Stimulated activated CD4-positive, alpha-beta T cell treated with anti-CD3 and anti-CD28 coated beads, Interleukin-12 subunit alpha, Interleukin-12 subunit beta, amount 100 ng/mL, for 4 hours (primary cell): Measurements from ENCODE around the gene PCP2.

ENCODE experiments used
- DNase-seq: peaks from one replicate; pipeline ENCODE4 v3.0.0-alpha.2; 2020

PCP2 gene

GRCh38 chr19:7618771-7619510 is 14.6 kb downstream of the PCP2 start:
- DNase-seq, result no peak

- DNase-seq, result no peak
Measured at GRCh38 chr19:7618348-7618747, 15.2 kb downstream of the PCP2 start.

GRCh38 chr19:7617735-7618134 is 15.8 kb downstream of the PCP2 start:
- no peak for DNase-seq

- no peak for DNase-seq
Measured at GRCh38 chr19:7617172-7617571, 16.3 kb downstream of the PCP2 start.

GRCh38 chr19:7614859-7615741 is 18.4 kb downstream of the PCP2 start:
- no peak for DNase-seq

GRCh38 chr19:7612282-7613274 is 20.9 kb downstream of the PCP2 start:
- no peak for DNase-seq

- DNase-seq, result no peak
Measured at GRCh38 chr19:7611541-7612279, 21.8 kb downstream of the PCP2 start.

- no peak for DNase-seq
Measured at GRCh38 chr19:7610491-7611240, 22.9 kb downstream of the PCP2 start.

- DNase-seq, result no peak
Measured at GRCh38 chr19:7607874-7608560, 25.5 kb downstream of the PCP2 start.

GRCh38 chr19:7607212-7607873 is 26.2 kb downstream of the PCP2 start:
- DNase-seq, result no peak

GRCh38 chr19:7606289-7606688 is 27.2 kb downstream of the PCP2 start:
- DNase-seq, result no peak

- DNase-seq, result no peak
Measured at GRCh38 chr19:7605490-7606222, 27.9 kb downstream of the PCP2 start.

GRCh38 chr19:7603919-7604318 is 29.6 kb downstream of the PCP2 start:
- no peak for DNase-seq

GRCh38 chr19:7602935-7603497 is 30.5 kb downstream of the PCP2 start:
- DNase-seq, result no peak

GRCh38 chr19:7602240-7602934 is 31.1 kb downstream of the PCP2 start:
- DNase-seq, result no peak

- no peak for DNase-seq
Measured at GRCh38 chr19:7600721-7601120, 32.8 kb downstream of the PCP2 start.

GRCh38 chr19:7598180-7598579 is 35.3 kb downstream of the PCP2 start:
- no peak for DNase-seq

GRCh38 chr19:7597689-7598088 is 35.8 kb downstream of the PCP2 start:
- DNase-seq, result no peak
